ENCODE measurements around the gene MYO7B. TPM values are rescaled to one million over a fixed set of nuclear protein-coding genes. Genes with fewer than 3 reads are reported as not detected.

MYO7B gene
- total RNA-seq, 2 donors from 2014 or later, result 0.52 to 0.67 TPM

DNA sequence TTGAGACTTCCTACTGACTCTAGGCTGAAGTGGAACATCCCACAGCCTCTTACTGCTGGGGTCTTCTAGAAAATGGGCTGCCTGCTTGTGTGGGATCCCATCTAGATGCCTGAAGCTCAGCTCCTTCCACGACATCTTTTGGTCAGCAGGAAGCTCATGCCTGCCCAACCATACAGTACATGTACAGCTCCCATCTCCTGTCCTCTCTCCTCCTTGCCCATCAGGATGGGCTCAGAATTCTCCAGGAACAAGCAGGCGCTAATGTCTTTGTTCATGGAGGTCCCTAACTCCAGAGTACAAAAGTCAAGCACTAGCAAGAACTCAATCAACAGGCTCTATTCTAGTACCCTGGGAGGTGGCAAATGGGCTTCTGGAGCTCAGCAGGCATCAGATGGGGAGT lies 78.8 kb downstream of the MYO7B start:
- no peak overlapping the region for H3K27ac ChIP-seq
- no peaks in the 10 kb centered on the region for H3K36me3 ChIP-seq
- peaks cover 0 to 14% of the 10 kb centered on the region in 2 donors for H3K9me3 ChIP-seq
- no peaks in the 10 kb centered on the region for H3K4me1 ChIP-seq
- TF ChIP-seq, protein P1, sequence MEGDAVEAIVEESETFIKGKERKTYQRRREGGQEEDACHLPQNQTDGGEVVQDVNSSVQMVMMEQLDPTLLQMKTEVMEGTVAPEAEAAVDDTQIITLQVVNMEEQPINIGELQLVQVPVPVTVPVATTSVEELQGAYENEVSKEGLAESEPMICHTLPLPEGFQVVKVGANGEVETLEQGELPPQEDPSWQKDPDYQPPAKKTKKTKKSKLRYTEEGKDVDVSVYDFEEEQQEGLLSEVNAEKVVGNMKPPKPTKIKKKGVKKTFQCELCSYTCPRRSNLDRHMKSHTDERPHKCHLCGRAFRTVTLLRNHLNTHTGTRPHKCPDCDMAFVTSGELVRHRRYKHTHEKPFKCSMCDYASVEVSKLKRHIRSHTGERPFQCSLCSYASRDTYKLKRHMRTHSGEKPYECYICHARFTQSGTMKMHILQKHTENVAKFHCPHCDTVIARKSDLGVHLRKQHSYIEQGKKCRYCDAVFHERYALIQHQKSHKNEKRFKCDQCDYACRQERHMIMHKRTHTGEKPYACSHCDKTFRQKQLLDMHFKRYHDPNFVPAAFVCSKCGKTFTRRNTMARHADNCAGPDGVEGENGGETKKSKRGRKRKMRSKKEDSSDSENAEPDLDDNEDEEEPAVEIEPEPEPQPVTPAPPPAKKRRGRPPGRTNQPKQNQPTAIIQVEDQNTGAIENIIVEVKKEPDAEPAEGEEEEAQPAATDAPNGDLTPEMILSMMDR (IDR thresholded peaks at IDR 0.05), result no peak
- no peak for DNase-seq (ENCODE audit: low spot score)
- no peaks in the 10 kb centered on the region for H3K27me3 ChIP-seq
- H3K4me3 ChIP-seq, result no peak overlapping the region

GRCh38 chr2:127614731-127615130 lies 79.2 kb downstream of the MYO7B start:
- no peaks in the 10 kb centered on the region for H3K27me3 ChIP-seq
- DNase-seq (ENCODE audit: low spot score), result no peak

DNA sequence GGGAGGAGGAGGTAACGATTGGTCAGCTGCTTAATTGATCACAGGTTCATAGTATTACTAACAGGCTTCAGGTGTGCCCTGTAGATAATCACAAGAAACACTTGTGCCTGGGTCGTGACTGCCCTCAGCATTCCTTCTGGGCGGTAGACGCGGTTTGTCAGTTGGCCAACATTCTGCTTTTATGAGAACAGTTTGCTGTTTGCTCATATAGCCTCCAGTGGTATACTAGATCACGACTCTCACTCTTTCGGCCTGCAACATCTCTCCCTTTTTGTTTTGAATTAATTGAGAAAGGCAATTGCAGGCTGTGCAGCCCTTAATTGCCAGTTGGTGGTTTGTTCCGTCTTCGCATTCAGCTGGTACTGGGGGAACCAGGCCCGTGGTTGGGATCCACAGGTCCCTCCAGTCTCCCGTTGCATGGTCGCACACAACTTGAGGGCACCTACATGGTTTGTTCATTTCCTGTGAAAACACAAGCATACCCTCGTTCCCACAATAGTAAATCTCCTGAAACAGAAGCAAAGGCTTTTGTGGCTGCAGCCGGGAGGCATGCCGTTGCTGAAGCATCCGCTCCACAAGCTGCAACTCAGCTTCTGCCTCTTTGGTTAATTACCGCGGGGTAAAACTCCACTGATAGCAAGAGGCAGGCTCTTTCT lies 80.2 kb downstream of the MYO7B start:
- no peaks in the 10 kb centered on the region for H3K4me1 ChIP-seq
- no peak overlapping the region for H3K4me3 ChIP-seq
- TF ChIP-seq, protein P1 (IDR thresholded peaks at IDR 0.05), result no peak
- peaks cover 0 to 12% of the 10 kb centered on the region in 2 donors for H3K9me3 ChIP-seq
- no peaks in the 10 kb centered on the region for H3K36me3 ChIP-seq
- no peak overlapping the region for H3K27ac ChIP-seq
- no peaks in the 10 kb centered on the region for H3K27me3 ChIP-seq
- no peak for DNase-seq (ENCODE audit: low spot score)

More at GRCh38 chr2:127614731-127615130, 79.2 kb downstream of the MYO7B start:
- Histone ChIP-seq H3K36me3 (no peaks in the 10 kb centered on the region), H3K4me1 (no peaks in the 10 kb centered on the region), H3K27ac (no peak overlapping the region), H3K4me3 (no peak overlapping the region), H3K9me3 (peaks cover 0 to 14% of the 10 kb centered on the region in 2 donors)
- TF ChIP-seq, protein P1 (IDR thresholded peaks at IDR 0.05), result no peak

- Histone ChIP-seq H3K4me1 (no peaks in the 10 kb centered on the region), H3K9me3 (no peaks in the 10 kb centered on the region), H3K4me3 (no peak overlapping the region), H3K36me3 (no peaks in the 10 kb centered on the region), H3K27me3 (no peaks in the 10 kb centered on the region), H3K27ac (no peak overlapping the region)
- TF ChIP-seq, protein P1 (IDR thresholded peaks at IDR 0.05), result no peak
- DNase-seq (ENCODE audit: low spot score), result no peak
These were observed 83.2 kb downstream of the MYO7B start for GRCh38 chr2:127618551-127619202.

GRCh38 chr2:127619203-127619590 lies 83.7 kb downstream of the MYO7B start:
- DNase-seq (ENCODE audit: low spot score), result no peak
- no peaks in the 10 kb centered on the region for H3K4me1 ChIP-seq
- H3K9me3 ChIP-seq, result no peaks in the 10 kb centered on the region
- no peaks in the 10 kb centered on the region for H3K36me3 ChIP-seq
- no peak overlapping the region for H3K4me3 ChIP-seq
- no peak overlapping the region for H3K27ac ChIP-seq
- no peaks in the 10 kb centered on the region for H3K27me3 ChIP-seq
- TF ChIP-seq, protein P1 (IDR thresholded peaks at IDR 0.05), result no peak

Measured in right atrium auricular region (tissue), 2 donors.